Activated CD8-positive, alpha-beta memory T cell treated with anti-CD3 and anti-CD28 coated beads, Interleukin-2, amount 50 U/mL, for 24 hours (primary cell): ENCODE measurements around the gene C3AR1.
A peak's percentile ranks its signal among the peaks of the same experiment; 100 is the strongest.
"Not testable (repeated sequence)": the region's sequence is repeated elsewhere in the genome, so short reads cannot be mapped to it uniquely, and the experiment has no call there.

ENCODE experiments used
- DNase-seq: peaks from one replicate; pipeline ENCODE4 v3.0.0-alpha.2; 2020; ENCODE audit errors: extremely low read depth

Gene C3AR1

DNA sequence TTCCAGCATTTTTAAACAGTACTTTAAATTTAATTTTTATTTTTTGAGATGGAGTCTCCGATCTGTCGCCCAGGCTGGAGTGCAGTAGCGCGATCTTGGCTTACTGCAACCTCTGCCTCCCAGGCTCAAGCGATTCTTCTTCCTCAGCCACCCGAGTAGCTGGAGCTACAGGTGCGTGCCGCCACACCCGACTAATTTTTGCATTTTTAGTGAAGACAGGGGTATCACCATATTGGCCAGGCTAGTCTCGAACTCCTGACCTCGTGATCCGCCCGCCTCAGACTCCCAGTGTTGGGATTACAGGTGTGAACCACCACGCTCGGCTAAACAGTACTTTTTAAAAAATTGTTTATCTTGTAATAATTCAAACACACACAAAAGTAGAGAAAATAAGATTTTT lies 37.9 kb downstream of the C3AR1 start:
- DNase-seq, result no peak

DNA sequence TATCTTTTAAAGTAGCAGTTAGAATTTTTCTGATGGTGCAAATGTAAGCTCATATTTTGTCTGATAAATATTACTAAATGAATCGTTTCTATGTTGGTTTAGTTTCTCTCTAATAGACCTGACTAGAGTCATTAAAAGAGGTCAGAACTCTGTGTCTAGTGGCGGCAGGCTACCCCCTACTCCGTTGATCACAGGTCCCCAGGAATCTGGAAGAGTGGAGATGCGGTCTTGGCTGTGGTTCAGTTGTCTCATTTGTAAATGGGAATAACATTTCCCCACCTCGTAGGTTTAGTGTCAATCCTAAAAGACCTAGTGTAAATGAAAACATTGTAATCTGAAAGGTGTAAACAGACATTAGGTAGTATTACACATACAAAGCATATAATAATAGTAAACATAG lies 38.3 kb downstream of the C3AR1 start:
- DNase-seq, result no peak

DNA sequence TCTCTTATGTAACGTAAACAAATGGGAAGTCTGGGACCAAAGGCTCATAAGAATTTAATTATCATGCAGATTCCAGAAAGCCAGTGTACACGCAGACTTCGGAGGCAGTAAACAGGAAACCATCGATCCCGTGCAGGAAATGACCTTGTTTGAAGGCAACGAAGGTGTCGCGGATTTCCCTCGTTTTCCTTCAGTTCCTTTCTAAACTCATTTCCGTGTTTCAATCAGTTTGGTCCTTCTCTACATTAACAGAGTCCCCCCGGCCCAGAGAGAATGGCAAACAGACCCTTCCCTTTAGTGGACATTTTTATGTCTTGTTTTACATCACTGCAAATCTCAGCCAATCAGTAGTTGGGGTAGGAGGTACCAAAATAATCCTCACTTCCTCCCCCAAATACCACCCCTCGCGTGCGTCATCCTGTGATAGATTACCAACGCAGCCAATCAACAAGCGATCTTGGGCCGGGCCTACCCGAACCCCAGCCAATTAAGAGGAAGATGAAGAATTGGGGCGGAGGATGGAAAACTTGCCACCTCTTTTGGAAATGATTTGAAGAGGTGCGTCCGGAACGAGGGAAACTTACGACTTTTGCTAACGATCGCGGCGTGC lies 39.8 kb downstream of the C3AR1 start:
- DNase-seq, result peak; percentile 93

DNA sequence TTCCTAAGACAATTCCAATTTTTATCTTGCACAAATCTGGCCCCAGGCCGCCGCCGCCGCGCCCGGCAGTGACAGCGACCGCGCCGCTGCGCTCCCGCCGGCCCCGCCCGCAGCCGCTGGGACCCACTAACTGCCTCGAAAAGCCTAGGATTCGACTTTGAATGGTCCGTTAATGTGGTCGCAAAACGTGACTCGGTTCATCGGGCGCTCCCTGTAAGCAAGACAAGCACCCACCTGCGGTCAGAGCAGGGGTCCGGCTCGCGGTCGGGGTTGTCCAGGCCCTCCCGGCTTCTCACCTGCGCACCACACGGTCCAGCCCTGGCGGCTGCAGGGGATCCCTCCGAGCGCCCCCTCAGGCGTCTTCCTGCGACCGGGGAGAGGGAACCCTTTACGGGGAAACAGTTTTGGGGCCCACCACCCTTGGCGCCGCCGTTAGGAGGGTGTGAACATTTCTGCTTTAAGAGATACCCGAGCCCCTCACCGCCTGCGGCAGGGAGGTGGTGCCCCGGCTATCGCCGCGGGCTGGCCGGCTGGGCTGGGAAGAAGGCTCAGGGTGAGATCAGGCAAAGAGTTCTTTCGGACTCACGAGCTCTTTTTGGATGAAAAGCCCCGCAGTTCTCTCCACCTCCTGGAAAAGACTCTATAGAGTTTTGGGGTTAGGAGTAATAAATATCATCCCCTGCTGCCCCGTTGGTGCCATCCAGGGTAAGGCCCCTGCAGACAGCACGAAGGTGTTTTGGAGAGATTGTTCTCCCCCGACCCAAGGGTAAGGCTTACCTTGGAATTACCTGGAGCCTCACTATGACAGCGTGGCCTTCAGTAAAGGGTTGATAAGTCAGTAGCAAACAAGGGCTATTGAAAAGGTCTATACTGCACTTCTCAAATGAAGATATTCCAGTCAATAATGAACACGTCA lies 47.2 kb downstream of the C3AR1 start:
- no peak for DNase-seq

DNA sequence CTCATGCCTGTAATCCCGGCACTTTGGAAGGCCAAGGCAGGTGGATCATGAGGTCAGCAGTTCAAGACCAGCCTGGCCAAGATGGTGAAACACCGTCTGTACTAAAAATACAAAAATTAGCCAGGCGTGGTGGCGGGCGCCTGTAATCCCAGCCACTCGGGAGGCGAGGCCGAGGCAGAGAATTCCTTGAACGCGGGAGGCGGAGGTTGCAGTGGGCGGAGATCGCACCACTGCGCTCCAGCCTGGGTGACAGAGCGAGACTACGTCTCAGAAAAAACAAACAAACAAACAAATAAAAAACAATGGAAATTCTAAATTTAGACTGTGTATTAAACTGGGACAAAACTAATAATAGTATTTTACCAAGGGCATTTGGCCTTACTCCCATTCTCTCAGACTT lies 47.9 kb downstream of the C3AR1 start:
- not testable (repeated sequence) for DNase-seq

DNA sequence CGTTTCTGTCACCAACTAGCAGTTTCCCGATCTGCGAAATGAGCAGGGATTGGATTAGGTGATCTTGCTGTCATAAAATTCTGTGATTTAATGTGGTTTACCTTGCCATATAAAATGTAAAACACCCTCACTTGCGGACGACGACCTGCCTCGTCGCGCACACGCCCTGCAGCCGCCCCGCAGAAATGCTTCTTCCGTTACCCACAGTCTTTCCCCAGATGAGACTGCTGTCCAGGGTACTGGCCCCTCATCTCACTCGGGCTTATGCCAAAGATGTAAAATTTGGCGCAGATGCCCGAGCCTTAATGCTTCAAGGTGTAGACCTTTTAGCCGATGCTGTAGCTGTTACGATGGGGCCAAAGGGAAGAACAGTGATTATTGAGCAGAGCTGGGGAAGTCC lies 51.3 kb downstream of the C3AR1 start:
- no peak for DNase-seq

DNA sequence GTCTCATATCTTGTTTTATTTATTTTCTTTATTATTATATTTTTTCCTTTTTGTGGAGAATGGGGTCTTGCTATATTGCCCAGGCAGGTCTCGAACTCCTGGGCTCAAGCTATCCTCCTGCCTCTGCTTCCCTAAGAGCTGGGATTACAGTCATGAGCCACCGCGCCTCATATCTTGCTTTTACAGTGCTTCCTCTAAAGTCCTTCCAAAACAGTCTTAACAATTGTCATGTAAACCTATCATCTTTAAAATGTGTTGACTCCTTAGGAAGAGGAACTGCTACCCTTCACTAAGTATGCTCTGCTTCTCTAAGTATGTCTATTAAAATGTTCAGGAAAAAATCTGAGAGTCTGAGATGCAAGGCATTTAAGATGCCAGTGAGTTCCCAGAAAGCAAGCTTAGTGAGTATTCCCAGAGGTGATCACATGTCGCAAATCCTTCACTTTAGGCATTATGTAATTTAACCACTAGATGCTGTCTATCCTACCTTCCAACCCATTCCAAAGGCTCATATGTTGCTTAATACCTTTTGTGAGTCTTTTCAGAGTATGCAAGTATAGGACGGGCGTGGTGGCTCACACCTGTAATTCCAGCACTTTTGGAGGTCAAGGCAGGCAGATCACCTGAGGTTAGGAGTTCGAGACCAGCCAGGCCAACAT lies 53.4 kb downstream of the C3AR1 start:
- no peak for DNase-seq

DNA sequence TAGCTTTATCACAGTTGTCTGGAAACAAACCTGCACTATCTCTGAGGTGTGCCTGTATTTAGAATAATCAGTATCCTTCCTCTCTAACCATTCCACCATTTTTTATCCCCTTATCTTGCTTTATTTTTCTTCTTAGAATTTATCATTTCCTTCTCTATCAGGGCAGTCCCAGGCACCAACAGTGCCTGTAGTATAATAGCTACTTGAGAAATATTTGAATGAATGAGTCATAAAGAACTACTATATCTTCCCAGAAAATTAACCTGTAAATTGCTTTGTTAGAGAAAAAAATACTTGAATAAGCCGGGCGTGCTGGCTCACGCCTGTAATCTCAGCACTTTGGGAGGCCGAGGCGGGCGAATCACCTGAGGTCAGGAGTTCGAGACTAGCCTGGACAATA lies 54.8 kb downstream of the C3AR1 start:
- no peak for DNase-seq
